NCI-H2171 treated with DMSO at 0.1 percent for 48 hours (cell line): ENCODE results near the gene SF3A1.
A peak's percentile ranks its signal among the peaks of the same experiment; 100 is the strongest.

Experiments
- DNase-seq: peaks from one replicate; lab custom pipeline; 2025; lab: John Stamatoyannopoulos, UW

SF3A1 gene

DNA sequence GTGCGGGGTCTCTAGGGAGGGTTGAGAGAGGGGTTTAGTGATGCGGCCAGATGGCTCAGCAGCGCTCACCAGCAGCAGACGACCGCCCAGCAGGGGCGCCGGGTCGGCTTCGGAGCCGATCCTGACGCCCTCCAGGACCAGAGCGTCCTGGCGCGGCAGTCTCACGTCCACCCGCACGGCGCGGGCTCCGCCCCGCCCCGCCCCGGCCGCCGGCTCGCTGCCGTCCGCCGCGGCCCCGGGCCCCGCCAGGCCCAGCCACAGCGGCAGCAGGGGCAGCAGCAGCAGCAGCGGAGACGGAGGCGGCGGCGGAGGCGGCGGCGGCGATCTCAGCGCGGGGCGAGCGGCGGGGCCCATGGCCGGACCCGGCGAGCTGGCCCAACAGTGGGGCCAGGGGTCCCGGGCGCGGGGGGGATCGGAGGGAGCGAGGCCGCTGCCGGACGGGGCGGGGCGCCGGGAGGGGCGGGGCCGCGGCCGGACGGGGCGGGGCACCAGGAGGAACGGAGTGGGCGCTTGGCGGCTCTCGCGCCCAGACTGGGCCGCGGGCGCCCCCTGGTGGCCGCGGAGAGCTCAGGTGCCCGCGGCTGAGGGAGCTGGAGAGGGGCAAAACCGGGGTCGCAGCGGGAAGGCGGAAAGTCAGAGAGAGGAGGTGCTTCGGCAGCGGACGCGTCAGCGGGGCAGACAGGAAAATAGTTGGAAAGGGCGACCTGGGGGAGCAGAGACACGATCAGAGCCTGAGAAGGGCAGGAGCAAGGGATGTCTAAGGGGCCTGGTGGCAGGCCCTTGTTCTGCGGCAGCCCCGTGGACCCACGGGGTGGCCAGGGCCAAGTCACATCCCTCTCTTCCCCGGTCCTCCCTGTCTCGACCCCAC is 30.5 kb upstream of the SF3A1 start, which contains the start of gene RNF215:
TSS of gene RNF215 (minus strand) at position 452 of the 868 bp plus-strand sequence. CDS start at position 354, 98 bp downstream.
- peak; percentile 77 for DNase-seq

GRCh38 chr22:30386608-30386959 is 29.9 kb upstream of the SF3A1 start:
- DNase-seq = no peak

DNA sequence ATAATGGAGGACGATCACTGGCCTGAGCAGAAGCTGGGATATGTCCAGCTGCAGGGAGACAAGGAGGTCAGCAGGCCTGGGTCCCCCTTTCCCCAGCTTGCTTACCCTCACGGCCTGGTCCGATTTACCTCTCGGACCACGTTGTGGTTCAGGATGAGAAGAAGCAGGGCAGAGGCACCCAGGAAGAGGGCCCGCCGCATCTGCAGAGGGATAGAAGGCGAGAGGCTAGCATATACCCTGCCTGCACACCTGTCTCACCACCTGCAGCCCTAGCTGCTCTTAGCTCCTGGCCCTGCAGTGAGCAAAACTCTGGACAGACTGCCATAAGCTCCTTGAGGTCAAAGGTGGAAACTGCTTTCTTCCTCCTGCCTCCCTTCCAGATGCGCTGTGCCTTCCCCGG is 29.2 kb upstream of the SF3A1 start:
- no peak for DNase-seq

DNA sequence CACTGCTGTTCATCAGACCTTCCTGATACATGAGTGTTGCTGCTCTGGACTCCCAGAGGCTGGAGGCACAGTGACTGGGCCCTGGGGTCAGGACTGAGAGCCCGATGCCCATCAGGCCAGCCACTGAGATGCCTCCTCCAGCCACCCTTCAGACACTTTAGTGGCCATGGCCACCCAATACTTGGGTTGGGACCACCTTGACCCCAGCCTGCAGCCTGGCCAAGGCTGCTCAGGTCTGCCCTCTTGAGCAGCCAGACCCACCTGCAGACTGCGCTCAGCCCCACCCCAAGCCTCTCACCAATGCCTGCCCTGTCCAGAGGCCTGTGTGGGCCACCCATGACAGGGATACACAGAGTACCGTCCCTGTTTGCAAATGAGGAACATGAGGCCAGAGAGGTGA is 26.4 kb upstream of the SF3A1 start:
- DNase-seq = no peak

DNA sequence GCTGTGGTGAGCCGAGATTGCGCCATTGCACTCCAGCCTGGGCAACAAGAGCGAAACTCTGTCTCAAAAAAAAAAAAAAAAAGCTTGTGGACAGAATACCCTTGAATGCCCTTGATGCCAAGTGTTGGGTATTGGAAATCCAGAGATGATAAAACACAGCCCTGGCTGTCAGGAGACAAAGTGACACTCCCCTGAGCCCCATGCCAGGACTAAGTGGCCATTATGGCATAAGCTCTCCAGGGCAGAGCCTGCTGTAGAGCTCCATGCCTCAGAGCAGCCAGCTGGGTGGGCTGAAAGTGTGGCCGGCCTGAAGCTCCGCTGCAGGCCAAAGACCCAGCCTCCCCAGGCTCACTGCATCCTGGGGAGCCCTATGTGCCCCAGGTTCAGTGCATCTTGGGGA is 25.6 kb upstream of the SF3A1 start:
- DNase-seq = no peak

- no peak for DNase-seq
Measured at GRCh38 chr22:30381264-30381663, 24.6 kb upstream of the SF3A1 start.

GRCh38 chr22:30380011-30380410 is 23.3 kb upstream of the SF3A1 start:
- DNase-seq = no peak

- no peak for DNase-seq
Measured at GRCh38 chr22:30375312-30375849, 18.7 kb upstream of the SF3A1 start.

DNA sequence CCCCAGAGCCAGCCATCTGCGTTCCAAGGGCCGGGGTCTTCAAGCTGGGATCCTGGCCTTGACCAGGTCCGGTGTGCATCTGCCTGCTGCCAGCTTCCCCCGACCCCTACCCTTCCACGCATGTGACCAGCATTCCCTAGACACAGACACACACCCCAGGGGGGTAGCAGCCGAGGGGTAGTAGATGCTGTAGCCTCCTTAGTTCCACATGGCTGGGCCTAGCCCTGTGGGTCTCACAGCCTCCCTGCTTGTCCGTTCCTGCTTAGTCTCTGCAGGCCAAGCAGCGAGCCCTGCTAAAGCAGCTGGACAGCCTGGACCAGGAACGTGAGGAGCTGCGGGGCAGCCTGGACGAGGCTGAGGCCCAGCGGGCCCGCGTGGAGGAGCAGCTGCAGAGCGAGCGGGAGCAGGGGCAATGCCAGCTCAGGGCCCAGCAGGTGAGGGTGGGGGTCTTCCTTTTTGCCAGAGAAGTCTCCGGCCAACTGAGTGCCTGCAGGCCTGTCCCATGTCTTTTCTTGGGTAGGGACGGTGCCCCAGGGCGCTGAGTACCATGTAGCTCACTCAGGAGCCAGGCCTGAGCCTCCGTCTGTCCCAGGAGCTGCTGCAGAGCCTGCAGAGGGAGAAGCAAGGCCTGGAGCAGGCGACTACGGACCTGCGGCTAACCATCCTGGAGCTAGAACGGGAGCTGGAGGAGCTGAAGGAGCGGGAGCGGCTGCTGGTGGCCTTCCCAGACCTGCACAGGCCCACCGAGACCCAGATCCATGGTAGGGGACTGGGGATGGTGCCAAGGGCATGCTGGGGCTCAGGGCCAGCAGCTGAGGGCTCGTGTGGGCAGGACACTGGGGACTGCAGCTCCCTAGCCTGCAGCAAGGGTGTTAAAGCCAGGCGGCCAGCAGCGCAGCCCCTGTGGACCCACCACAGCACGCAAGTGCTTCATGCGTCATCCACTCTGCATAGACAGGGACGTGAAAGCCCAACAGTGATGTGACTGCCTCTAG is 16.9 kb upstream of the SF3A1 start:
- no peak for DNase-seq

- DNase-seq = no peak
Measured at GRCh38 chr22:30372915-30373314, 16.2 kb upstream of the SF3A1 start.

DNA sequence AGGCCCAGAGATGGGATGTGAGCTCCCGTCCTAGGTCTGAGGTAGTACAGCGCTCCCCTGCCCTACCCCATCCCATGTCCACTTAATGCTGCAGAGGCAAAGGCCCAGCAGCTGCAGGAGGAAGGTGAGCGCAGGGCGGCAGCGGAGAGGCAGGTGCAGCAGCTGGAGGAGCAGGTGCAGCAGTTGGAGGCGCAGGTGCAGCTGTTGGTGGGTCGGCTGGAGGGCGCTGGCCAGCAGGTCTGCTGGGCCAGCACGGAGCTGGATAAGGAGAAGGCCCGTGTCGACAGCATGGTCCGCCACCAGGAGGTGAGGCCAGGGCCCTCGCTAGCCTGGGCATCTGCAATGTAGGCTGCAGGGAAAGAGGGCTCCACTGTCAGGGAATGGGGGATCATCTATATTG is 15.3 kb upstream of the SF3A1 start:
- DNase-seq = peak; percentile 22

DNA sequence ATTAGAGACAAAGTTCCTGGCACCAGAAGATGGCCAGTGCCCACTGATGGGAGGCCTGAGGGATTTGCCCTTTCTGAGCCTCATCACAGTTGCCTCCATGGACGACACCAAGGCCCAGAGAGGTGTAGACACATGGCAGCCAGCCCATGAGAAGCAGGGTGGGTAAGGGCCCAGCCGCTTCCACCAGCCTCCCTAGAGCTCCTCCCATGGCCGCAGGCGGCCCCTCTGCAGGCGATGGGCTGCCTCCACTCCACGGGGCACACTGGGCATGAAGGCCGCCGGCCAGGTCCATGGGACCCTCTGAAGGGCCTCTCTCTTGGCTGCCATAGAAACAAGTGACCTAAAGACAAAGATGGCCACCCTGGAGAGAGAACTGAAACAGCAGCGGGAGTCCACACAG is 14.6 kb upstream of the SF3A1 start:
- no peak for DNase-seq

GRCh38 chr22:30370641-30371230 is 14.0 kb upstream of the SF3A1 start:
- DNase-seq = peak; percentile 59

DNA sequence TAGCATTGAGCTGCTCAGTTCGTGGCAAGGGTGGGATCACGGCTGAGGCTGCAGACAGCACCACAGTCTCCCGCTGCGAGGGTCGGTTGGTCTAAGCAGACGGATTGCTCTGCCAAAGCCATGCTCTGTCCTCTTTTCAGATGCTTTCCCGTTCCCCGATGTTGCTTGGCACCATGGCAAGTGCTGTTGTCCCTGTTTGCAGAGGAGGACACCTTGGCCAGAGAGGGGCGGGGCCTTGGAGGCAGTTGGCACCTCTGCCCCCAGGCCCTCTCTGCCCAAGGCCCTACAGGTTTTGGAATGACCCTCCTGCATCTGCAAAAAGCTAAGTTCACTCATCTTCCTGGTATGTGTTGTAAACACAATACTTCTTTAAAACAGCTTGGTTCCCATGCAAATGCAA is 11.7 kb upstream of the SF3A1 start:
- no peak for DNase-seq

- no peak for DNase-seq
Measured at GRCh38 chr22:30365891-30366290, 9.2 kb upstream of the SF3A1 start.

DNA sequence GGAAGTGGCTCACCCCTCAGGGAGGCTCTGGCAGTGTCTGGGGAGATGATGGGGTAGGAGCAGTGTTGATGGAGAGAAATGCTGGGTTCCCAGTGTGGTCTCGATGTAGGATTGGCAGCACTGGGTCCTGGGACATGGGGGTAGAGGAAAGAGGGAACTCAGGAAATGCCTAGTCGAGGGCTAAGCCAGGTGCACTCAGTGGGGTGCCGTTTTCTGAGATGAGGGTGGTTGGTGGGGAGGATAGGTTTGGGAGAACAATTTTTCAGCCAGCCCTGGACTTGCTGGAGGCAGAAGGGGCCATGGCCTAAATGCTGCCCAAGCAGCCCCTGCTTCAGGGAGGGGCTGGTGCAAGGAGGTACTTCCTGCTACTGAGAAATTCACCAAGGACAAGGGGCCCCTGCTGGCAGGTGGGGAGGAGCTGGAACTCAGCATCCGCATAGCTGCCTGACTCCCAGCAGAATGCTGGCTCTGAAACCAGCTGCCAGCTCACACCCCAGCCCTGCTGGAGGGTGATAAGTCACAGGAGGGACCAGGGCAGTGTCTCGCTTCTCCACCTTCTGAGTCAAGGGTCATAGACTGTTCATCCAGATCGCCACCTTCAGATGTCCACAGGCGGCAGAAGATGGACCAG is 6.1 kb upstream of the SF3A1 start:
- peak; percentile 26 for DNase-seq

DNA sequence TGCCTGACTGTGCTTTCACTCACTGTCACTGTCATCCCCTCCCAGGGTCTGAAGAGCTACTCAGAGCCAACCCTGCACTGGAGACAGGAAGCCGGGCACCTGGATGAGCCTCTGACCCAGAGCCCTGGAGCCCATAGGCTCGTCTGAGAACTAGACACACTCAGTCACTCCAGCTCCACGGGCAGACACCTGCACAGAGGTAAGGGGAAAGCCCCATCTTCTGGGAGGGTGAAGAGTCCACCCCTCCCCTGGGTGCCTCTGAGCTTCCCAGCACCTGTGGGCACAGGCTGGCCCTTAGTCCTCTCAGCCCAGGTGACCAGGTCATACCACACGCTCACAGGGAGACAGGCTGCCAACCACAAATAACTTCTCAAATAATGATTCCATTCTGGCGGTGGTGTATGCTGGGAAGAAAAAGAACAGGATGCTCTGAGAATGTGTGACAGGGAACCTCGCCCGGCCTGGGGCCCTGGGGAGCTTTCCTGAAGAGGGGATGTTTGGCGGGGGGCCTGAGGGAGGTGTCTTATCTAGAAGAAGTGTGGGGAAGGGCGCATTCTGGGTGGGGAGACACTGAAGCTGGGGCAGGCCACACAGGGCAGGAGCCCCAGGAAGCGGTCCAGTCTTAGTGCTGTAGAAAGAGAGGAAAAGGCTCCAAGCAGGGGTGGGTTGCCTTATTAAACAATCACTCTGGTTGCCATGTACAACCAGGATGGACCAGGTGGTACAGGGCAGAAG is 5.4 kb upstream of the SF3A1 start:
- no peak for DNase-seq

GRCh38 chr22:30358541-30358940 is 1.8 kb upstream of the SF3A1 start:
- DNase-seq = no peak

DNA sequence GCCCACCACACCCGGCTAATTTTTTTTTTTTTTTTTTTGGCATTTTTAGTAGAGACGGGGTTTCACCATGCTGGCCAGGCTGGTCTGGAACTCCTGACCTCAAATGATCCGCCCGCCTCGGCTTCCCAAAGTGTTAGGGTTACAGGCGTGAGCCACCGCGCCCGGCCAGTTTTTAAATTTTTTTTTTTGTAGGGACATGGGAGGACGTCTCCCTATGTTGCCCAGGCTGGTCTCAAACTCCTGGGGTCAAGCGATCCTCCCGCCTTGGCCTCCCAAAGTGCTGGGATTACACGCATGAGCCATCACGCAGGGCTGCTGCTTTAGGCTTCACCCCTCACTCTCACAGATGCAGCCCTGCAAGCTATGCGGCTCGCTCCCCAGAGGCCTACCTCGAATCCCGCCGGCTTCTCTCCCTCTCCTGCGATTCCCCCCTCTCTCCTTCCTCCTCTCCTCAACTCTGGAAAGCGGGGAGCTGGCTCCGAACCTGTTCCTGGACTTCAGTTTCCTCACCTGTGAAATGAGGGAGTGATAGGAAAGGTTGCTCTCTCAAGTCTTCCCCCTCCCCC is 1.0 kb upstream of the SF3A1 start:
- DNase-seq = no peak

DNA sequence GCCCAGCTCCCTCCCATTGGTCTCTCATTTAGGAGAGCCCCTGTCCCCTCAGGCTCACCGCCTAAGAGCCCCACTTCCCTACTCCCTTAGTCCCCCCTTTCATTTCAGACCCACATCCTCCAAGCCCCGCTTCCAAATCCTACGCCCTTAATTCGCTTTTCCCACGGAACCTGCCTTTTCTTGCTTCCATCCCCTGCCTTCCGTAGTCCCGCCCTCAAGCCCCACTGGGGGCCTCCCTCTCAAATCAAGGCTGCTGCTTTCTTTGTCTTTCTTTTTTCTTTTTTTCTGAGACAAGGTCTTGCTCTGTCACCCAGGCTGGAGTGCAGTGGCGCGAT is 509 bp upstream of the SF3A1 start:
- peak; percentile 67 for DNase-seq

DNA sequence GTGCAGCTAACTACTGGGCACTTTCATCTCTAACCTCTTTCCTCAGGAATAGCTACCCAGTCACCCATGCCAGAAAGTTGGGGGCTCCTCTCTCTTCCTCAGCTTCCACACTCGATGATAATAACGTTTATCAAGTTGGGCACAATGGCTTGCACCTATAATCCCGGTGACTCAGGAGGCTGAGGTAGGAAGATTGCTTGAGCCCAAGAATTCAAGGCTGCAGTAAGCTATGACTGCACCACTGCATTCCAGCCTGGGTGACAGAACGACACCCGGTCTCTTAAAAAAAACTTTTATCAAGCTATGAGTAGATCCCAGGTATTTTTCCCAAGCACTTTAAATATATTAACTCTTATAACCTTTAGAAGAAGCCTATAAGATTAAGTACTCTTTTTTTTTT is 2.0 kb downstream of the SF3A1 start:
- DNase-seq = no peak
